Measurements from ENCODE around the gene QSOX1. TPM values are rescaled to one million over a fixed set of nuclear protein-coding genes. Genes with fewer than 3 reads are reported as not detected.

QSOX1 gene
- total RNA-seq, 1 donor from 2014 or later, result 28.6 TPM

GRCh38 chr1:180248731-180249681 is 94.3 kb downstream of the QSOX1 start:
- intact Hi-C loops (cut with micrococcal nuclease), result no loop called here

DNA sequence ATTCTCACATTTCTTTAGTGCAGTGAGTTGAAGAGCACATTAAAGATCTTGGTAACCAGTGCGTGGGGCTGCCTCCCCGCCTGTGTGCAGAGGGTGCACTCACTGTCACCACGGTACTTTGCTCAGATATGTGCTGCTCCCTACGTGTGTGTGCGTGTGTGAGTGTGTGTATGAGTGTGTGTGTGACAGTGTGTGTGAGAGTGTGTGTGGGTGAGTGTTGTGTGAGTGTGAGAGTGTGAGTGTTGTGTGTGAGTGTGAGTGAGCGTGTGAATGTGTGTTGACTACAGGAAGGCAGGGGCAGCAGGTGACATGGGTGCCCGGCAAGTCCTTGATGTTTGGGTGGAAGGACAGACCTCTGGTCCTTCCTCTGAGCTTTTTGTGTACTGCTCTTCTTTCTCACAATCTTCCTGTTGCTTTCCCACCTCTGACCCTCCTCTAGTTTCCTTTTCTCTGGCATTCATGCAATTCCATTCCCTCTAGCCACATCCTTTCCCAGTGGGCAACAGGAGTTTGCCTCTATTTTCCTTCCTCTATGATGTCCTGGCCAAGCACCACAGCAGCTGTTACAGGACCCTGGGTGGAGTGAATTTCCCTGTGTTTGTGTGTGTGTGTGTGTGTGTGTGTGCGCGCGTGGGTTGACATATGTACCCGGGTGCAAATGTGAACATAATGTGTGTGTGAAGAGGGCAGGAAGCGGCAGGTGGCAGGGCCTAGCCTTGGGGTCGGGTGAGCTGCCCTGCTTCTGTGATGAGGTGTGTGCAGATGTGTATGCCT is 95.2 kb downstream of the QSOX1 start:
- intact Hi-C loops (cut with micrococcal nuclease), result no loop called here

DNA sequence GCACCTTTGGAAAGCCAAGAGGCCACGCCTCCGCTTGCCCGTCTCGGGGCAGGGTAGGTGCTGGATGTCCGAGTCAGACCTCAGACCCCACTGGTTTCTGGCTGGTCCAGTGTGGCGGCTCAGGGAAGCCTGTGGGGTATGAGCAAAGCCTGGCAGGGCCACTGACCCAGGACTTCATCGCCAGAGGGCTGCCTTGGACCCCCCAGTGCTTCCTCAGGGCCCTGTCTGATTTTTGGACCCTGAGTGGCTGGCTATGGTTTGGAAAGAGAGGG is 95.8 kb downstream of the QSOX1 start:
- intact Hi-C loops (cut with micrococcal nuclease), result no loop called here

DNA sequence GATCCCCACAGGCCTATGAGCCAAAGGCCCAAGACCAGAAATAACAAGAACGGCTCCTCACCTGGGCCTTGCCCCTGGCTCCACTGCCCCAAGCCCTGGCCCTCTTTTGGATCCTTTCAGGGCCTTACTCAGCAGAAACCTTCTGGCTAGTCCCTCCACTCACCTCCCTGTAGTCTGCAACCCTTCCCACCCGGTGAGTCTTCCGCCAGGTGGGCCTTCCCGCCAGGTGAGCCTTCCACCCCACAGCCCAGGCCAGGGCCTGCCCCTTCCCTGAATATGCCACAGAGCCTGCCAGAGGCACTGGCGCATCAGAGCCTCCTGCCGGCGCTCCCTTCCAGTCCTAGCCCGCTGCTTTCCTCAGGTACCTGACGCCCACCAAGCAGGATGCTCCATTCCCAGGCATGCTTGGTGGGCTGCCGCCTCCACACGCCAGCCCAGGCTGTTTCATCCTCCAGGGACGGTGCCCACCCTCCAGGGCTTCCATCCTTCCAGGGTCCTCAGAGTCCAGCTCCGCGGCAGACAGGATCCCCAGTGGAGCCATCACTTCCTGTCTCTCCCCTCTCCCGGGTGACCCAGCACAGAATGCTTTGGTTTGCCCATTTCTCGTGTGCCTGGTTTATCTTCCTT is 96.3 kb downstream of the QSOX1 start:
- intact Hi-C loops (cut with micrococcal nuclease), result no loop called here

- intact Hi-C loops (cut with micrococcal nuclease), result loop anchor here (1.0 kb wide), 3 partner anchors 165 to 231 kb away; no protein-coding TSS in a partner anchor
These were observed 97.0 kb downstream of the QSOX1 start for GRCh38 chr1:180251526-180252305.

DNA sequence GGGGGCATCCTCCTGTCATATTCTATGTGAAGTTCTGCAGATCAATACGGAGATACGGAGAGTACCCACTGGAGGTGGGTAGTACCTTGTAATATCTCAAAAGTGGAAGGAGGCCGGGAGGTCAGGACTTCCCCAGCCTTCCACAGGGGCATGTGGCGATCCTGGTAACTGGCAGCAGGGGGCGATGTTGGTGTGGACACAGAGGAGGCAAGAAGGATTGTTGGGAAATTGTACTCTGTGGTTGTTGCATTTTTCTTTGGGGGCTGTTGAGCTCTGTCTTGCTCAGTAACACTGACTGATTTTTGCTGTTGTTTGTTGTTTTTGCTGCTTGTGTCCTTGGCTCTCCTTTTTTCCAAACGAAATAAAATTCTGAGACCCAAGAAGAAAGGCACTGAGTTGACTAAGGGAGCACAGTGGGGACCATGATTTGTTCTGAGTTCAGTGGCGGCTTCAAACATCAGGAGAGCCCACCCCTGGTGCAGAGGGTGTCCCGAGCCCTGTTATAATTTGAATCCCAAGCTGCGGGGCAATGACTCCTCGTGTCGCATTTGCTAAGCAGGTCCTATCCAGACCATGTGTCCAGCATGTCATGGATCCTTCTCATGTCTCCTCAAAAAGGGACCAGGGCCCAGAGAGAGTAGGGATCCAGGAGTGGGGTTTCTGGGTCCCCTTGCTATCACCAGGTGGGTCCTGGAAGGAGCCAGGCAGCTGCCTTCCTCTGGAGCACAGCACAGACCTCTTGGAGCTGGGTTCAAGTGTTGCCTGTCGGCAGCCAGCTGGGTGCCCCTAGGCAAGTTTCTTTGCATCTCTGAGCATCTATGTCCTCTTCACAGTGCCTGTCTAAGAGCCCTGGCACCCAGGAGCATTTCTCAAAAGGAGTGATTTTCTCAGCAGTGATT is 98.2 kb downstream of the QSOX1 start:
- intact Hi-C loops (cut with micrococcal nuclease), result loop anchor here (1.0 kb wide), 3 partner anchors 163 to 229 kb away; no protein-coding TSS in a partner anchor

Other genes with a start within 250 kb of the QSOX1 start
- gene CEP350, start 200.1 kb upstream of the QSOX1 start, total RNA-seq, result 51.2 and 51.3 TPM in 2 replicates
- not detected in 2 replicates for gene LHX4, start 75.4 kb downstream of the QSOX1 start, total RNA-seq